OCI-LY7 (cell line): ENCODE data around the gene PRKN.

Experiments used
- EZH2phosphoT487 ChIP-seq: fragments of 200-600 bp; sonication (generic); IDR thresholded peaks from 2 replicates; pipeline ENCODE4 v1.6.1; 2018; ENCODE audit warnings: low read depth, borderline replicate concordance, mild to moderate bottlenecking, mixed run types, antibody characterized with exemption, low read length, moderate library complexity, mixed read lengths
- TF ChIP-seq, protein P1 (sequence below): fragments of 200-600 bp; sonication (generic); conservative IDR thresholded peaks from 2 replicates; pipeline ENCODE4 v1.5.1; 2014; ENCODE audit warnings: mild to moderate bottlenecking, antibody characterized with exemption, low read length, moderate library complexity, mixed read lengths

DNA sequence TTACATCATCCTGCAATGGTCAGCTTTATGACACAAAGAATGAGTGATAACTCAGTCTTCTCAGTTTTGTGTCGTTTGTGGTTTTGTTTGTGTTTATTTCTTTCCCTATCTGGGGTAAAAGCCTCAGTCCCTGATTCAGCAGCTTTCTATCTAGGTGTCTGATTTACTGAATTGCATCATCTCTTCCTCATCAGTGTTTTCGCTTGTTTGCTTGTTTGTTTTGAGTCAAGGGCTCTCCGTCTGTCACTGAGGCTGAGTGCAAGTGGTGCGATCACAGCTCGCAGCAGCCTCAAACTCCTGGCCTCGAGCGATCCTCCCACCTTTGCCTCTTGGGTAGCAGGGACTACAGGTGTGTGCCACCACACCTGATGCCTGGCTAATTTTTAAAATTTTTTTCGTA, 548.9 kb downstream of the PRKN start:
- TF ChIP-seq, protein P1, sequence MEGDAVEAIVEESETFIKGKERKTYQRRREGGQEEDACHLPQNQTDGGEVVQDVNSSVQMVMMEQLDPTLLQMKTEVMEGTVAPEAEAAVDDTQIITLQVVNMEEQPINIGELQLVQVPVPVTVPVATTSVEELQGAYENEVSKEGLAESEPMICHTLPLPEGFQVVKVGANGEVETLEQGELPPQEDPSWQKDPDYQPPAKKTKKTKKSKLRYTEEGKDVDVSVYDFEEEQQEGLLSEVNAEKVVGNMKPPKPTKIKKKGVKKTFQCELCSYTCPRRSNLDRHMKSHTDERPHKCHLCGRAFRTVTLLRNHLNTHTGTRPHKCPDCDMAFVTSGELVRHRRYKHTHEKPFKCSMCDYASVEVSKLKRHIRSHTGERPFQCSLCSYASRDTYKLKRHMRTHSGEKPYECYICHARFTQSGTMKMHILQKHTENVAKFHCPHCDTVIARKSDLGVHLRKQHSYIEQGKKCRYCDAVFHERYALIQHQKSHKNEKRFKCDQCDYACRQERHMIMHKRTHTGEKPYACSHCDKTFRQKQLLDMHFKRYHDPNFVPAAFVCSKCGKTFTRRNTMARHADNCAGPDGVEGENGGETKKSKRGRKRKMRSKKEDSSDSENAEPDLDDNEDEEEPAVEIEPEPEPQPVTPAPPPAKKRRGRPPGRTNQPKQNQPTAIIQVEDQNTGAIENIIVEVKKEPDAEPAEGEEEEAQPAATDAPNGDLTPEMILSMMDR = no peak
- TF ChIP-seq EZH2phosphoT487 = no peak
